GM19455 (cell line): ENCODE measurements around the gene EIF3J.
A peak's percentile ranks its signal among the peaks of the same experiment; 100 is the strongest.
"Not testable (repeated sequence)": the region's sequence is repeated elsewhere in the genome, so short reads cannot be mapped to it uniquely, and the experiment has no call there.

Source experiments
- ATAC-seq: cut with Tn5 transposase; IDR thresholded peaks from one replicate; pipeline ENCODE4 v1.9.1; 2021; ENCODE audit not compliant: unreplicated experiment

Gene EIF3J, protein sequence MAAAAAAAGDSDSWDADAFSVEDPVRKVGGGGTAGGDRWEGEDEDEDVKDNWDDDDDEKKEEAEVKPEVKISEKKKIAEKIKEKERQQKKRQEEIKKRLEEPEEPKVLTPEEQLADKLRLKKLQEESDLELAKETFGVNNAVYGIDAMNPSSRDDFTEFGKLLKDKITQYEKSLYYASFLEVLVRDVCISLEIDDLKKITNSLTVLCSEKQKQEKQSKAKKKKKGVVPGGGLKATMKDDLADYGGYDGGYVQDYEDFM

DNA sequence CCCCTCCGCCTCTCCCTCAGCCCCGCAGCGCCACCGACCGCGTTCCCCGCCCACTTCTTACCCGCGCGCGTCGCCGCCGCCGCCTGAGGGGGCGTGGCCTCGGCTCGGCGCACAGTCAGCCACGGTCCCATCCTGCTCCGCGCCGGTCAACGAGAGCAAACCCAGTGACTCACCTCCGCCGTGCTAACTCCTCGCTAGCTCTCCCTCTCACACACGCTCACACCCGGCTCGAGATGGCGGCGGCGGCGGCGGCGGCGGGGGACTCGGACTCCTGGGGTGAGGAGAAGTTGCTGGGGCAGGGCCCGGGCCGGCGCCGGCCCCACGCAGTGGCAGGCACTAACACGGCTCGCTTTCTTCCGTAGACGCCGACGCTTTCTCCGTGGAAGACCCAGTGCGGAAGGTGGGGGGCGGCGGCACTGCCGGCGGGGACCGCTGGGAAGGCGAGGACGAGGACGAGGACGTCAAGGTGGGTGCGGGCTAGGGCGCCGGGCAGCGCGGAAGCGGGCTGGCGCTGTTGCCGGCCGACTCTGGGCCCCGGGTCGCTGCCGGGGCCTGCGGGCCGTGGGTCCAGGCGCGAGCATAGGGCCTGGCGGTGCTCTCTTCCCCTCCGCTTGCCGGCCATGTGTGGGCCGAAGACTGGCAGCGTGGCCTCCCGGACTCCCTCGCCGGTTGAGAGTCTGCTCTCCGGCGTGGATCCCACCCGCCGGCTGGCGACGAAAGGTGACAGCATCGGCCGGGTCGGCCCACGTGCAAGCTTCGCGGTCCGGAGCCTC is at the start of gene EIF3J:
EIF3J (plus strand) TSS at position 186 of the 773 bp plus-strand sequence; CDS start at position 234, 48 bp downstream.
- peak; percentile 71 for ATAC-seq

DNA sequence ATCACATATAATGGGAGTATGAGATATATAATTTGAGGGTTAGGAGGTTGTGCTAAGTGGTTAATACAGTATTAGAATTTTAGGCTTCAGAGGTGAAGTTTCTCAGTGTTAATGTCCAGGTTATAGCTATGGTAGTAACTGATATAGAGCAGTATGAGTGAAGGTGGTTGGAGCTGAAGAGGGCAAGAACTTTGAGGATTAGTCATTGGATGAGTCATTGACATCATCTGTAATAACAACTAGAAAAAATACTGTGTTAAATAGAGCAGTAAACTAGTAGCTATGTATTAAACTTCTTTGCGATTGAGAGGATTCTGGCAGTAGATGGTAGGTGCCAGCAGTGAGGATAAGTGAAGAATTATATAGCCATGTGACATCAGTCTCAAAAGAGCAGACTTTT is 47.5 kb upstream of the EIF3J start:
- no peak for ATAC-seq

DNA sequence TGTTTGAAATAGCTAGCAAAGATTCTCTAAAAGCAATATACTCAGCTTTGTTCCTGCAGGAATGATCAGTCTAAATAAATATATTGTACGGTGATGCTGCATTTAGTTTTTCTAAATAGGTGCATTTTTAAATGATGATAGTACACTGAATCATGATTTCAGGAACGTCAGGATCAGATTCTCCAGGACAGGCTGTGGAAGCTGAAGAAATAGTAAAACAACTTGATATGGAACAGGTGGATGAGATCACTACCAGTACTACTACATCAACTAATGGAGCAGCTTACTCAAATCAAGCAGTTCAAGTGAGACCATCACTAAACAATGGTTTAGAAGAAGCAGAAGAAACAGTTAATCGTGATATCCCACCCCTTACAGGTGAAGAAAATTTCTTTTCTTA is 46.3 kb upstream of the EIF3J start:
- ATAC-seq: no peak

DNA sequence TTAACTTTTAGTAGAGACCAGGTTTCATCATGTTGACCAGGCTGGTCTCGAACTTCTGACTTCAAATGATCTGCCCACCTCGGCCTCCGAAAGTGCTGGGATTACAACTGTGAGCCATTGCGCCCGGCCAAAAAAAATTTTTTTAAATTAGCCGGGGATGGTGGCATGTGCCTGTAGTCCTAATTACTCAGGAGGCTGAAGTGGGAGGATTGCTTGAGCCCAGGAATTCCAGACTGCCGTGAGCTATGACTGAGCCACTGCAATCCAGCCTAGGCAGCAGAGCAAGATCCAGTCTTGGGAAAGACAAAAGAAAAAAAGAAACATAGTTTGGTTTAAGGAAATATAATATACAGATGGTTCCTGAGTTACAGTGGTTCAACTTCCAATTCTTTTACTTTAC is 44.9 kb upstream of the EIF3J start:
- ATAC-seq: no peak

DNA sequence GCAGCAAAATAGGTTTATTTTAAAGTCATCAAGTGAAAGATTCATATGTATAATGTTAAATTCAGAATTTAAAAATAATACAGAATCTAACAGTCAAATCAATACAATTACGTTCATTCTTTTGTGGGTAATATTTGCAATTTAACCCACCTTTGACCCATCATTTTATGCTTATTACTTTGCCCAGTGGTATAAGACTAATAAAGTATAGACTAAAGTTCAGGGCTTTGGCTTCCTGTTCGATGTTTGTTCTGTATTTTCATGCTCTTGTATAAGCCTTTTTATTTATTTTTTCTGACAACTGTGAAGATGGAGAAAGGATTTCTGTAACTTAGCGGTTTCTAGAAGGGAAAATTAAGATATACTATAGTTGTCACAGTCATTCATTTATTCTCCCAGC is 44.3 kb upstream of the EIF3J start:
- no peak for ATAC-seq

DNA sequence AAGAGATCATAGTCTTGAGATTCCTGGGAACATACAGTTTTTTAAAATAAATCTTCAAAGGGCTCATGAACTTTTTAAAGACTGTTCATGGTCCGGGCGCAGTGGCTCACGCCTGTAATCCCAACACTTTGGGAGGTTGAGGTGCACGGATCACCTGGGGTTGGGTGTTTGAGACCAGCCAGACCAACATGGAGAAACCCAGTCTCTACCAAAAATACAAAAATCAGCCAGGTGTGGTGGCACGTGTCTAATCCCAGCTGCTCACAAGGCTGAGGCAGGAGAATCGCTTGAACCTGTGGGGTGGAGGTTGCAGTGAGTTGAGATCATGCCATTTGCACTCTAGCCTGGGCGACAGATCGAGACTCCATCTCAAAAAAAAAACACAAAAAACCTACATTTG is 41.4 kb upstream of the EIF3J start:
- ATAC-seq: no peak

DNA sequence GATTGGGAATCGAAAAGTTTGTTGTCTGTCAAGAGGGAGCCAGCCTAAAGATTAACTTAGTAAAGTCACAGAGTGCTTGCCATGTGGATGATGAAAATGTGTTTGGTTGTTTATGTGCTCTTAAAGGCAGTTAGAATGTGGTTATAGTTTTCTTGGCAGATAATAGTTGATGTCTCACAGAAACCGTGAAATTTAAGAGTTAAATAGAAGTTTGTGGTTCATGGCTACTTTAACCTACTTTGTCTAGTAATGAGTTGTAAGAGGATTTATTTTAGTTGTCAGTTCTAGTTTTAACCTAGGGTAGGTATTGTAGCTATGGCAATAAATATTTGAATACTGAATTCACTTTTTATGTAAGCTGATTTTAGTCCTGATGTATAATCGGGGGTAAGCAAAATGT is 36.4 kb upstream of the EIF3J start:
- no peak for ATAC-seq

- ATAC-seq: no peak
Observed at GRCh38 chr15:44501768-44502366, 35.1 kb upstream of the EIF3J start.

DNA sequence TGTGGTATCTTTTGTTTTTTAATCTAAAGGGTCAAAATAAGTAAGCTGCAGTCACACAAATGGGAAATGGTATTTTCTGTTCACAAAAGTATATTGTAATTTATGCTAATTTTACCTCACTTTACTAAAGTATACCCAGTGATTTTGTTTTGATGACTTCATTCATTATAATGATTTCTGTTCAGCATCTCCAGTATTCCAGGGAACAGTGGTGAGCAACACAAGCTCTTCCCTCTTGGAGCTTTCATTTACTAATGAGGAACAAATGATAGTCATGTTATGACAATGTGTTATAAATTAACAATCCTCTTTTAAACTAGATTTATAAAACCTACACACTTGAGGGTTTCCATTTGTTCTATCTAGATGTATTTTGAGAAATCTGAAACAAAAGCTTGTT is 20.5 kb upstream of the EIF3J start:
- ATAC-seq: no peak

DNA sequence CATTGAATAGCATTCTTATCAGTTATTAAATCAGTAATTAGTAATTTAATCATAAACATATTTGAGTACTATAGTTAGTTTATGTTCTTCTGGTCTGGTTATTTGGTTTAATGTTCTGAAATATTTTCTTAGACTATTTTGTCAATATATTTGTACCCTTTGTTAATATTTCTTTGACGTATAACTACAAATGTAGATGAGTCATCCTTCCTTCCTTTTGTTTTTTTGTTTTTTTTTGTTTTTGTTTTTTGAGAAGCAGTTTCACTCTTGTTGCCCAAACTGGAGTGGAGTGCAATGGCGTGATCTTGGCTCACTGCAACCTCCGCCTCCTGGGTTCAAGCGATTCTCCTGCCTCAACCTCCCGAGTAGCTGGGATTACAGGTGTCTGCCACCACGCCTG is 17.4 kb upstream of the EIF3J start:
- ATAC-seq: no peak

DNA sequence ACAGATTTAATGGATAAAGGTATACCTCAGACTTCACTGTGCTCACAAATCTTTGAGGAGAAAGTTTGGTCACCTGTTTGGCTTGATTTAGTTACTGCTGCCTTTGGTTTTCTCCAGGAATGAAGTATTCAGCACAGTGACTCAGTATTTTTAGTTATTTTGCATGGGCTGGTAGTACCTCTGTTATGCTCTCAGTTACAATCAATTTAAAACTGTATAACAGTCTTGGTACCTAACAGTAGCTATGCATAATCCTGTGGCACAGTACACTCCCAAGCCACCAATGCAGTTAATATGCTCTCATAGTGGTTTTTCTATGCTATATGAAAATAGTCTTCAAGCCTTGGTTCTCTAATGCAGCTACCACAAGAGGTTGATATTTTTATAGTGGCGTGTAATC is 11.9 kb upstream of the EIF3J start:
- ATAC-seq: no peak

GRCh38 chr15:44527241-44527640 is 9.7 kb upstream of the EIF3J start:
- no peak for ATAC-seq

- ATAC-seq: no peak
Observed at GRCh38 chr15:44529864-44530604, 6.9 kb upstream of the EIF3J start.

DNA sequence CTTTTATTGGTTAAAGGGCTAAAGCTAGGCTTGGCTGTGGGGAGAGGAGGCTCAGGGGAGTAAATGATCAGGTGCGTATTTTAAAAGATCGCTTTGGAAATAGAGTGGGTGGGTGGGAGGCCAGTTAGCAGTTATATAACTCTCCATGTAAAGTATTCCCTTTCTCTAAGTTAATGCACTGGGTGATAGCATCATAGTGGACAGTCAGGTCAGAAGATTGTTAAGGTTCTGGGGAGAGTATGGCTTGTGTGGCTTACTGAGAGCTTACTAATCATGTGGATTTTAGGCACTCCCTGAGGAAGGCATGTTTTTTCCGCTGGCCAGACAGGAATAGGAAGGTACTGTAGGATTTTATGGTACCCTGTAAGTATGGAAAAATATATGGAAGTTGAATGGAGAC is 6.3 kb upstream of the EIF3J start:
- no peak for ATAC-seq

DNA sequence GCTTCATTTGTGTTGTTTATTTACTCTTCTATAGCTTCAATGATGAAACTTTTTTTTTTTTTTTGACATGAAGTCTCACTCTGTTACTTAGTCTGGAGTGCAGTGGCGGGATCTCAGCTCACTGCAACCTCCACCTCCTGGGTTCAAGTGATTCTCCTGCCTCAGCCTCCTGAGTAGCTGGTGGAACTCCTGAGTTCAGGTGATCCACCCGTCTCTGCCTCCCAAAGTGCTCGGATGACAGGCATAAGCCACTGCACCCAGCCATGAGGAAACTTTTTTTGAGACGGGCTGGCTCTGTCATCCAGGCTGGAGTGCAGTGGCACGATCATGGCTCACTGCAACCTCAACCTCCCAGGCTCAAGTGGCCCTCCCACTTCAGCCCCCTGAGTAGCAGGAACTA is 4.7 kb upstream of the EIF3J start:
- not testable (repeated sequence) for ATAC-seq

DNA sequence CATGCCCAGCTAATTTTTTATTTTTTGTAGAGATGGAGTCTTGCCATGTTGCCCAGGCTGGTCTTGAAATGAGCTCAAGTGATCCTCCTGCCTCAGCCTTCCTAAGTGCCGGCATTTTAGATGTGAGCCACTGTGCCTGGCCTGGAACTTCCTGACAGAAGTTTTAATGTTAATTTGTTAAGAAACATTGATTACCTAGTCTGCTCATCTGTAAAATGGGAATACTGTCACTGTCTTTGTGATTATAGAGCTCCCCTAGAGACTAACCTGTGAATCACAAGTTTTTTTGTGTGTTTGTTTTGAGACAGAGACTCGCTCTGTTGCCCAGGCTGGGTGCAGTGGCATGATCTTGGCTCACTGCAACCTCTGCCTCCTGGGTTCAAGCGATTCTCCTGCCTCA is 4.3 kb upstream of the EIF3J start:
- no peak for ATAC-seq

DNA sequence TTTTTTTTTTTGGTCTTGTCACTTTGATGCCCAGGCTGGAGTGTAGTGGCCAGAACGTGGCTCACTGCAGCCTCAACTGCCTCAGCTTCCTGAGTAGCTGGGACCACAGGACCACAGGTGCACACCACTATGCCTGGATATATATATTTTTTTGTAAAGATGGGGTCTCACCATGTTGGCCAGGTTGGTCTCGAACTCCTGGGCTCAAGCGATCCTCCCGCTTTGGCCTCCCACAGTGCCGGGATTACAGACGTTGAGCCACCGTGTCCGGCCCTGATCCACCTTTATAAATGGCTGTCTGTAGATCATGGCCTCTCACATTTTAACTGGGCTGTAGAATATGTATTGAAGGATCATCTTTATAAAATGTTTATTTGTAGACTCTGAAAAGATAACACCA is 1.9 kb upstream of the EIF3J start:
- ATAC-seq: no peak

DNA sequence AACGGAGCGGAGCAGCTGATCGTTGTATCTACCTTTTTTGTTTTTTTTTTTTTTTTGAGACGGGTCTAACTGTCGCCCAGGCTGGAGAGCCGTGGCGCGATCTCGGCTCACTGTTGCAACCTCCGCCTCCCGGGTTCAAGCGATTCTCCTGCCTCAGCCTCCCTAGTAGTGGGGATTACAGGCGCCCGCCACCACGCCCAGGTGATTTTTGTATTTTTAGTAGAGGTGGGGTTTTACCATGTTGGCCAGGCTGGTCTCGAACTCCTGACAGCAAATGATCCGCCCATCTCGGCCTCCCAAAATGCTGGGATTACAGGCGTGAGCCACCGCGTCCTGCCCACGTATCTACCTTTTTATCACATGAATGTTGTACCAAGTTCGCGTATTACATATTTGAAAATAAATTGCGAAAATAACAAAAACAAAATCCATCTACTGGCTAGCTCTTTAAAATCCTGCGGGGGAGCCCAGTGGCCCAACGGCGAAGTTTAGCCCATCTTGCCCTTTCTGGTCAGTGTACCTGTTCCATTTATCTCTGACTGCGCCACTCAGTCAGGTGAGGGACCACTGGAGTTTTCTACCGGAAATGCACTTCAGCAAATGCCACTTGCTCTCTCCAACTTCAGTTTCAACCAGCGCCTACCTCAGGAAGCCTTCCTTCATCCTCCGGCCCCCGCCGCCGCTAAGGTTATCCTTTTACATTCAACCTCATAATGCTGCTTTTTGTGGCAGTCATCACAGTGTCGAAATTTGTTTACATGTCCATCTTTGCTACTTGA is 1.2 kb upstream of the EIF3J start:
- ATAC-seq: no peak

- ATAC-seq: peak; percentile 60
Observed at GRCh38 chr15:44536302-44536961, 515 bp upstream of the EIF3J start.

- no peak for ATAC-seq
Observed at GRCh38 chr15:44537735-44538240, 841 bp downstream of the EIF3J start.
